Mesenchymal stem cell (in vitro differentiated cells and primary cell): ENCODE measurements around the gene ARL8B.

ENCODE experiments used
- DNase-seq: peaks from one replicate; pipeline ENCODE4 v3.0.0-alpha.2; 2013
- H2AFZ ChIP-seq: one replicate; pipeline ENCODE4 v1.6.1; 2013; ENCODE audit warnings: low read depth, mild to moderate bottlenecking, control low read depth, inconsistent platforms, low read length, moderate library complexity
- H2AK5ac ChIP-seq: 2 replicates; pipeline ENCODE4 v1.6.1; 2013; ENCODE audit warnings: low read length, moderate library complexity, mild to moderate bottlenecking, inconsistent platforms; ENCODE audit not compliant: severe bottlenecking
- H2BK120ac ChIP-seq: one replicate; pipeline ENCODE4 v1.6.1; 2013; ENCODE audit warnings: low read depth, mild to moderate bottlenecking, inconsistent platforms, low read length, moderate library complexity
- H2BK12ac ChIP-seq, 2 experiments: one replicate each; pipeline ENCODE4 v1.6.1; 2013; ENCODE audit warnings: inconsistent platforms in 2 of 2, low read length in 2 of 2, mild to moderate bottlenecking in 2 of 2, moderate library complexity in 2 of 2, control low read depth in 1 of 2
- H2BK15ac ChIP-seq: one replicate; pipeline ENCODE4 v1.6.1; 2013; ENCODE audit warnings: mild to moderate bottlenecking, low read depth, inconsistent platforms; ENCODE audit not compliant: poor library complexity, severe bottlenecking
- H2BK5ac ChIP-seq: 2 replicates; pipeline ENCODE4 v1.6.1; 2013; ENCODE audit warnings: low read depth, mild to moderate bottlenecking, low read length, control low read depth, inconsistent platforms; ENCODE audit not compliant: poor library complexity, severe bottlenecking
- H3K14ac ChIP-seq, 2 experiments: one replicate each; pipeline ENCODE4 v1.6.1; 2013; ENCODE audit warnings: inconsistent platforms in 2 of 2, low read length in 2 of 2, control low read depth in 1 of 2, mild to moderate bottlenecking in 1 of 2, moderate library complexity in 1 of 2
- H3K18ac ChIP-seq, 2 experiments: one replicate each; pipeline ENCODE4 v1.6.1; 2013; ENCODE audit warnings: inconsistent platforms in 2 of 2, low read length in 2 of 2, control low read depth in 1 of 2, low read depth in 1 of 2, mild to moderate bottlenecking in 1 of 2
- H3K23ac ChIP-seq, 2 experiments: one replicate each; pipeline ENCODE4 v1.6.1; 2013; ENCODE audit warnings: inconsistent platforms in 2 of 2, low read length in 2 of 2, mild to moderate bottlenecking in 2 of 2, moderate library complexity in 2 of 2, control low read depth in 1 of 2
- H3K27ac ChIP-seq: 2 replicates; pipeline ENCODE4 v1.5.1; 2013; ENCODE audit warnings: mild to moderate bottlenecking, moderate library complexity, low read length, control low read depth, inconsistent platforms; ENCODE audit not compliant: poor library complexity, severe bottlenecking
- H3K27me3 ChIP-seq, 2 experiments: 2 replicates each; pipeline versions ENCODE4 v1.6.1 to v1.7.0; 2013; ENCODE audit warnings: low read length in 2 of 2, mild to moderate bottlenecking in 2 of 2, moderate library complexity in 2 of 2, control low read depth in 1 of 2, inconsistent platforms in 1 of 2; ENCODE audit not compliant: control insufficient read depth in 1 of 2, insufficient read depth in 1 of 2
- H3K36me3 ChIP-seq, 2 experiments: 2 replicates each; pipeline versions ENCODE4 v1.6.1 to v1.7.0; 2013; ENCODE audit warnings: low read length in 2 of 2, control low read depth in 1 of 2, inconsistent platforms in 1 of 2, low read depth in 1 of 2, mild to moderate bottlenecking in 1 of 2; ENCODE audit not compliant: insufficient read depth in 2 of 2, control insufficient read depth in 1 of 2
- H3K4ac ChIP-seq, 2 experiments: one replicate each; pipeline ENCODE4 v1.6.1; 2013; ENCODE audit warnings: inconsistent platforms in 2 of 2, low read length in 2 of 2, mild to moderate bottlenecking in 2 of 2, moderate library complexity in 2 of 2, control low read depth in 1 of 2, low read depth in 1 of 2
- H3K4me1 ChIP-seq: 2 replicates; pipeline ENCODE4 v1.6.1; 2013; ENCODE audit warnings: low read depth, low read length, control low read depth; ENCODE audit not compliant: control insufficient read depth, insufficient read depth
- H3K4me2 ChIP-seq: 2 replicates; pipeline ENCODE4 v1.6.1; 2013; ENCODE audit warnings: low read length, mild to moderate bottlenecking, inconsistent platforms; ENCODE audit not compliant: poor library complexity, severe bottlenecking
- H3K4me3 ChIP-seq, 2 experiments: 2 replicates each; pipeline versions ENCODE4 v1.5.1 to v1.7.0; 2013; ENCODE audit warnings: low read length in 2 of 2, mild to moderate bottlenecking in 2 of 2, control low read depth in 1 of 2, low read depth in 1 of 2; ENCODE audit not compliant: insufficient read depth in 1 of 2
- H3K79me1 ChIP-seq: replicated peaks from 2 replicates; pipeline ENCODE4 v1.6.1; 2013; ENCODE audit warnings: mild to moderate bottlenecking, control low read depth, low read length, inconsistent platforms; ENCODE audit not compliant: poor library complexity, severe bottlenecking
- H3K9ac ChIP-seq: 2 replicates; pipeline ENCODE4 v1.7.0; 2013; ENCODE audit warnings: mild to moderate bottlenecking, low read length, moderate library complexity
- H3K9me3 ChIP-seq: 2 replicates; pipeline ENCODE4 v1.7.0; 2013; ENCODE audit warnings: mild to moderate bottlenecking, low read length; ENCODE audit not compliant: control insufficient read depth
- H4K8ac ChIP-seq: one replicate; pipeline ENCODE4 v1.6.1; 2013; ENCODE audit warnings: inconsistent platforms, mild to moderate bottlenecking, low read length, moderate library complexity
- H4K91ac ChIP-seq: one replicate; pipeline ENCODE4 v1.6.1; 2013; ENCODE audit warnings: mild to moderate bottlenecking, low read length, inconsistent platforms
- WGBS: methylation state at CpG from one replicate; pipeline ENCODE4 v1.1.7; 2013; ENCODE audit warnings: mixed read lengths; 5-methylcytosine and 5-hydroxymethylcytosine counted together

Gene ARL8B

DNA sequence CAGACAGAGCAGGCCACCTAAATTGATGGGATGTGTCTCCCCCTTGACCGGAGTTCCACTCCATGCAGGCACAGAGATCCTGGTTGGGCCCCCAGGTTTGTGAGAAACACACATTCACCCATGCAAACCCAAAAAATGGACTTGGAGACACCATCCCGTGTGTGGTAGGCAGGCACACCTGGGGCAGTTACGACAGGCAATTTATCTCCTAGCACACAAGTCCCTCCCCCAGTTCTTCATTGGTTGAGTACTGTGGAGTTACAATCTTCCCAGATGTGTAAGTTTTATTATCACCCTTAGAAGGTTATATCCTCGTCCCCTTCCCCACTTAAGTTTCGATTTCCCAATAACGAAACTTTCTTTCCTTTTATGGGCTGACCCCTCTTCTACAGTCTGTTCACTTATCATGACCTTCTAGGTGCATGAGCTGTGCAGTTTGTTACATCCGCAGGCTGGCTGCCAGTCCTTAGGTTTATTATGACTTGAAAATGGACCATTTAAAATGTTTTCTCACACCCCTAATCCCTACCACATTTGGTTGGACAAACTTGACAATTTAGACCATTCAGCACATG lies 27.3 kb downstream of the ARL8B start:
- peaks cover 4 to 8% of the 10 kb centered on the region in 2 experiments for H3K36me3 ChIP-seq
- peaks cover 3% of the 10 kb centered on the region for H3K4me1 ChIP-seq
- no peak overlapping the region for H3K4me3 ChIP-seq
- H3K23ac ChIP-seq, result no peak overlapping the region
- H3K4me2 ChIP-seq, result no peak overlapping the region
- H3K9me3 ChIP-seq, result no peaks in the 10 kb centered on the region
- no peak overlapping the region for H3K18ac ChIP-seq
- H2BK12ac ChIP-seq, result no peak overlapping the region
- no peak for DNase-seq
- no peak overlapping the region for H2BK15ac ChIP-seq
- WGBS, result 92% methylated on average over 7 of the region's 7 CpGs
- no peaks in the 10 kb centered on the region for H3K27me3 ChIP-seq
- peaks cover 22% of the 10 kb centered on the region for H3K79me1 ChIP-seq
- no peak overlapping the region for H2BK120ac ChIP-seq
- no peak overlapping the region for H4K91ac ChIP-seq
- H4K8ac ChIP-seq, result no peak overlapping the region
- H2BK5ac ChIP-seq, result no peak overlapping the region
- no peak overlapping the region for H3K9ac ChIP-seq
- no peak overlapping the region for H2AK5ac ChIP-seq
- H2AFZ ChIP-seq, result no peak overlapping the region
- no peak overlapping the region for H3K27ac ChIP-seq
- no peak overlapping the region for H3K4ac ChIP-seq
- no peak overlapping the region for H3K14ac ChIP-seq

DNA sequence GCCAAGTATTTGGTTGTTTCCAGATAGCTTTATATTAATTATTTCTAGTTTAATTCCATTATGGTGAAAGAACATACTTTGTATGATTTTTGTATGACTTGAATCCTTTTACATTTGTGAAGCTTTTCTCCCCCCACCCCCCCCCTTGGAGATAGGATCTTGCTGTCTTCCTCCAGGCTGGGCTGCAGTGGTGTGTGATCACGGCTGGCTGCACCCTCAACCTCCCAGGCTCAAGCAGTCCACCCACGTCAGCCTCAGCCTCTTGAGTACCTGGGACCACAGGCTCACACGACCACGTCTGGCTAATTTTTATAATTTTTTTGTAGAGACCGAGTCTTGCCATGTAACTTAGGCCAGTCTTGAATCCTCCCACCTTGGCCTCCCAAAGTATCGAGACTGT lies 29.5 kb downstream of the ARL8B start:
- WGBS, result 96% methylated on average over 6 of the region's 6 CpGs
- H3K4me2 ChIP-seq, result no peak overlapping the region
- no peak overlapping the region for H3K14ac ChIP-seq
- no peak overlapping the region for H4K91ac ChIP-seq
- H2BK120ac ChIP-seq, result no peak overlapping the region
- H2BK12ac ChIP-seq, result no peak overlapping the region
- no peaks in the 10 kb centered on the region for H3K9me3 ChIP-seq
- H2BK15ac ChIP-seq, result no peak overlapping the region
- H2AK5ac ChIP-seq, result no peak overlapping the region
- H3K23ac ChIP-seq, result no peak overlapping the region
- H3K9ac ChIP-seq, result no peak overlapping the region
- no peak overlapping the region for H3K27ac ChIP-seq
- no peak overlapping the region for H3K18ac ChIP-seq
- H3K4me3 ChIP-seq, result no peak overlapping the region
- H2AFZ ChIP-seq, result no peak overlapping the region
- no peak overlapping the region for H2BK5ac ChIP-seq
- no peak overlapping the region for H4K8ac ChIP-seq
- H3K79me1 ChIP-seq, result peaks cover 18% of the 10 kb centered on the region
- peaks cover 0 to 8% of the 10 kb centered on the region in 2 experiments for H3K36me3 ChIP-seq
- H3K4me1 ChIP-seq, result peaks cover 5% of the 10 kb centered on the region
- H3K4ac ChIP-seq, result no peak overlapping the region
- H3K27me3 ChIP-seq, result no peaks in the 10 kb centered on the region
- DNase-seq, result no peak

DNA sequence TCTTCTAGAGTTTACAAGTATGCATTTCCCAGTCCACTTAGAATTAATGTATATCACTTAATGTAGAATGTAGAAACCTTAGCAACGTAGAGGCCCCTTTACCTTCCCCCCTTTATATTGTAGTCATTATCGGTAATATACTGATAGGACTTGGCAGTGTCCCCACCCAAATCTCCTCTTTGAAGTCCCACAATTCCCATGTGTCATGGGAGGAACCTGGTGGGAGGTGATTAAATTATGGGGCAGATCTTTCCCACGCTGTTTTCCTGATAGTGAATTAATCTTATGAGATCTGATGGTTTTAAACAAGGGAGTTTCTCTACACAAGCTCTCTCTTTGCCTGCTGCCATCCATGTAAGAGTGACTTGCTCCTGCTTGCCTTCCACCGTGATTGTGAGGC lies 31.0 kb downstream of the ARL8B start:
- no peak for DNase-seq
- no peak overlapping the region for H4K91ac ChIP-seq
- no peak overlapping the region for H2BK120ac ChIP-seq
- no peak overlapping the region for H3K4me2 ChIP-seq
- 60% methylated on average over 2 of the region's 4 CpGs for WGBS
- H3K9me3 ChIP-seq, result no peaks in the 10 kb centered on the region
- H3K4me3 ChIP-seq, result no peak overlapping the region
- H3K23ac ChIP-seq, result no peak overlapping the region
- no peak overlapping the region for H2AK5ac ChIP-seq
- H3K79me1 ChIP-seq, result peaks cover 16% of the 10 kb centered on the region
- H3K36me3 ChIP-seq, result peaks cover 0 to 8% of the 10 kb centered on the region in 2 experiments
- no peak overlapping the region for H2BK12ac ChIP-seq
- no peak overlapping the region for H2BK15ac ChIP-seq
- no peak overlapping the region for H3K9ac ChIP-seq
- H2AFZ ChIP-seq, result no peak overlapping the region
- no peak overlapping the region for H2BK5ac ChIP-seq
- H3K4me1 ChIP-seq, result peaks cover 5% of the 10 kb centered on the region
- H3K27me3 ChIP-seq, result no peaks in the 10 kb centered on the region
- no peak overlapping the region for H3K18ac ChIP-seq
- H3K14ac ChIP-seq, result no peak overlapping the region
- H3K27ac ChIP-seq, result no peak overlapping the region
- H4K8ac ChIP-seq, result no peak overlapping the region
- H3K4ac ChIP-seq, result no peak overlapping the region

DNA sequence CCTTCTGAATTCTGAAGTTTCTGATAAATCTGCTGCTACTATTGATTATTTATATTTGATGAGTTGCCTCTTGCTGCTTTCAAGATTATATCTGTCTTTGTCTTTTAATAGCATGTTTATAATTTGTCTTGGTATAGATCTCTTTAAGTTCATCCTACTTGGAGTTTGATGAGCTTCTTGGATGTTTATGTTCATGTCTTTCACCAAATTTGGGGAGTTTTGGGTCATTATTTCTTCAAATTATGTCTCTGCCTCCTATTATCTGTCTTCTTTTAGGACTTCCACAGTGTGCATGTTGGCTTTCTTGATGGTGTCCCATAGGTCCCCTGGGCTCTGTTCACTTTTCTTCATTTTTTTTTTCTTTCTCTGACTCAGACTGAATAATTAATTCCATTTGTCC lies 33.1 kb downstream of the ARL8B start:
- peaks cover 5% of the 10 kb centered on the region for H3K4me1 ChIP-seq
- H3K4ac ChIP-seq, result no peak overlapping the region
- H2BK12ac ChIP-seq, result no peak overlapping the region
- no peaks in the 10 kb centered on the region for H3K27me3 ChIP-seq
- H2BK5ac ChIP-seq, result no peak overlapping the region
- no peak overlapping the region for H3K14ac ChIP-seq
- no peak overlapping the region for H4K91ac ChIP-seq
- no peak overlapping the region for H3K4me3 ChIP-seq
- H3K79me1 ChIP-seq, result peaks cover 13% of the 10 kb centered on the region
- no peak overlapping the region for H3K23ac ChIP-seq
- H2AK5ac ChIP-seq, result no peak overlapping the region
- DNase-seq, result no peak
- H3K9ac ChIP-seq, result no peak overlapping the region
- H2AFZ ChIP-seq, result no peak overlapping the region
- H2BK120ac ChIP-seq, result no peak overlapping the region
- no peak overlapping the region for H4K8ac ChIP-seq
- no peak overlapping the region for H2BK15ac ChIP-seq
- no peak overlapping the region for H3K27ac ChIP-seq
- H3K36me3 ChIP-seq, result peaks cover 0 to 3% of the 10 kb centered on the region in 2 experiments
- H3K9me3 ChIP-seq, result no peaks in the 10 kb centered on the region
- H3K4me2 ChIP-seq, result no peak overlapping the region
- no peak overlapping the region for H3K18ac ChIP-seq
